K562 (cell line): Measurements from ENCODE around the gene POF1B. TPM values are rescaled to one million over a fixed set of nuclear protein-coding genes. Genes with fewer than 3 reads are reported as not detected.

Experiments used
- ATAC-seq: fragments of 200-7000 bp; cut with Tn5 transposase; 3 replicates; pipeline ENCODE4 v1.9.1; 2020; ENCODE audit warnings: moderate library complexity
- BruUV-seq: library from RNA; stranded (reverse); fragments of 400-500 nt; replicated peaks from 2 replicates; lab custom pipeline; 2021; lab: Mats Ljungman, UMichigan
- CTCF ChIA-PET: fragments of 300-600 bp; formaldehyde crosslinking; extraction: SDS; loops from one replicate; lab custom pipeline; 2021; ENCODE audit warnings: low intra/inter-chr PET ratio; lab: Yijun Ruan, JAX
- POLR2A ChIA-PET: fragments of 300-600, 350-650 bp; sonication (Branson Sonifier 250); formaldehyde crosslinking; extraction: SDS; loops from one replicate; lab custom pipeline; 2021; ENCODE audit warnings: antibody characterized with exemption, inconsistent platforms; lab: Yijun Ruan, JAX
- DNase-seq, 4 experiments: peaks; one replicate each; pipeline versions ENCODE4 v3.0.0 to v3.0.0-alpha.2; 2011 to 2018; ENCODE audit warnings: low spot score in 3 of 4, mixed read lengths in 3 of 4; ENCODE audit errors: extremely low read depth in 1 of 4
- FAIRE-seq: peaks from 2 replicates; lab custom pipeline; 2011; peaks lifted over from hg19 to GRCh38; lab: Jason Lieb, UNC
- H2AFZ ChIP-seq: 2 replicates; pipeline ENCODE4 v1.6.0; 2011; ENCODE audit warnings: low read depth, low read length, control low read depth, inconsistent platforms
- H3K27ac ChIP-seq: fragments of 200-600 bp; 3 replicates; pipeline ENCODE4 v1.8.0; 2011; ENCODE audit warnings: low read depth, mild to moderate bottlenecking, control low read depth, inconsistent platforms, low read length, moderate library complexity, mixed read lengths; ENCODE audit errors: extremely low read depth
- H3K27me3 ChIP-seq, 2 experiments: fragments of 300-600 bp in 1 of 2; 2 replicates in 1 of 2; 3 replicates in 1 of 2; pipeline versions ENCODE4 v1.6.0 to v1.8.0; 2011; ENCODE audit warnings: inconsistent platforms in 2 of 2, low read length in 2 of 2, mild to moderate bottlenecking in 1 of 2, mixed read lengths in 1 of 2, moderate library complexity in 1 of 2; ENCODE audit not compliant: control insufficient read depth in 2 of 2, insufficient read depth in 2 of 2
- H3K36me3 ChIP-seq: fragments of 300-600 bp; 3 replicates; pipeline ENCODE4 v1.8.0; 2011; ENCODE audit warnings: mild to moderate bottlenecking, low read length, inconsistent platforms; ENCODE audit not compliant: control insufficient read depth, insufficient read depth
- H3K4me1 ChIP-seq, 2 experiments: fragments of 200-600 bp in 1 of 2; replicated peaks in 1 of 2; 2 replicates in 1 of 2; 3 replicates in 1 of 2; pipeline versions ENCODE4 v1.5.1 to v1.8.0; 2011; ENCODE audit warnings: inconsistent platforms in 2 of 2, low read length in 2 of 2, mild to moderate bottlenecking in 1 of 2, mixed read lengths in 1 of 2, moderate library complexity in 1 of 2; ENCODE audit not compliant: control insufficient read depth in 2 of 2, insufficient read depth in 2 of 2
- H3K4me2 ChIP-seq: 2 replicates; pipeline ENCODE4 v1.6.1; 2011; ENCODE audit warnings: low read length, control low read depth, inconsistent platforms, mixed read lengths; ENCODE audit not compliant: insufficient read depth
- H3K4me3 ChIP-seq: fragments of 200-600 bp; sonication (generic), shearing (Covaris generic); 2 replicates; pipeline ENCODE4 v1.5.1; 2016; ENCODE audit warnings: control low read depth, inconsistent platforms
- H3K79me2 ChIP-seq: fragments of 200-600 bp; 3 replicates; pipeline ENCODE4 v1.8.0; 2011; ENCODE audit warnings: low read length, inconsistent platforms; ENCODE audit not compliant: control insufficient read depth, insufficient read depth
- H3K9ac ChIP-seq, 2 experiments: 2 replicates each; pipeline versions ENCODE4 v1.6.0 to v1.6.1; 2011; ENCODE audit warnings: low read depth in 2 of 2, low read length in 2 of 2, control low read depth in 1 of 2, inconsistent platforms in 1 of 2, mild to moderate bottlenecking in 1 of 2, mixed read lengths in 1 of 2; ENCODE audit not compliant: insufficient read depth in 1 of 2
- H3K9me1 ChIP-seq: one replicate; pipeline ENCODE4 v1.6.0; 2011; ENCODE audit warnings: inconsistent platforms, mild to moderate bottlenecking, low read length, moderate library complexity; ENCODE audit not compliant: control insufficient read depth, insufficient read depth
- H3K9me3 ChIP-seq: replicated peaks from 2 replicates; pipeline ENCODE4 v1.5.1; 2011; ENCODE audit warnings: low read depth, low read length, inconsistent platforms; ENCODE audit not compliant: control insufficient read depth, insufficient read depth
- H4K20me1 ChIP-seq: replicated peaks from 2 replicates; pipeline ENCODE4 v1.6.1; 2011; ENCODE audit warnings: low read length, inconsistent platforms, mixed read lengths; ENCODE audit not compliant: control insufficient read depth, insufficient read depth
- ATF1 ChIP-seq, 2 experiments: fragments of 450-650 bp in 1 of 2; IDR thresholded peaks; 2 replicates each; pipeline ENCODE4 v1.6.1; 2016; ENCODE audit warnings: missing compliant biosample characterization in 1 of 2, missing genetic modification characterization in 1 of 2
- ATF7 ChIP-seq: fragments of 450-650 bp; IDR thresholded peaks from 2 replicates; pipeline ENCODE4 v1.7.1; 2014; ENCODE audit warnings: mild to moderate bottlenecking, moderate library complexity
- BRF2 ChIP-seq: IDR thresholded peaks from 3 replicates; pipeline ENCODE4 v1.6.1; 2011; ENCODE audit warnings: borderline replicate concordance, mild to moderate bottlenecking; ENCODE audit not compliant: insufficient read length, insufficient read depth
- C11orf30 ChIP-seq: fragments of 450-650 bp; IDR thresholded peaks from 2 replicates; pipeline ENCODE4 v1.6.1; 2016; ENCODE audit warnings: low read depth, mild to moderate bottlenecking
- CBX5 ChIP-seq: IDR thresholded peaks from 2 replicates; pipeline ENCODE4 v1.6.1; 2014; ENCODE audit warnings: low read depth, borderline replicate concordance
- CREM ChIP-seq: IDR thresholded peaks from 2 replicates; pipeline ENCODE4 v1.6.1; 2014; ENCODE audit warnings: antibody characterized with exemption, low read depth
- NCOA6 ChIP-seq: fragments of 450-650 bp; IDR thresholded peaks from 2 replicates; pipeline ENCODE4 v1.6.1; 2017; ENCODE audit warnings: mild to moderate bottlenecking
- NFIC ChIP-seq: fragments of 450-650 bp; IDR thresholded peaks from 2 replicates; pipeline ENCODE4 v1.6.1; 2017; ENCODE audit warnings: mild to moderate bottlenecking, inconsistent platforms
- NRF1 ChIP-seq, 2 experiments: fragments of 450-650 bp; IDR thresholded peaks in 1 of 2; conservative IDR thresholded peaks in 1 of 2; 2 replicates each; pipeline ENCODE4 v1.6.1; 2014; ENCODE audit warnings: mild to moderate bottlenecking in 2 of 2
- PHF8 ChIP-seq: fragments of 200-600 bp; sonication (generic); IDR thresholded peaks from 2 replicates; pipeline ENCODE4 v1.6.1; 2012; ENCODE audit warnings: mixed run types, mild to moderate bottlenecking, inconsistent platforms, low read length, moderate library complexity, borderline replicate concordance
- POLR2G ChIP-seq: fragments of 200-400 bp; formaldehyde crosslinking; IDR thresholded peaks from 2 replicates; pipeline ENCODE4 v1.6.1; 2017; ENCODE audit warnings: low read depth, mild to moderate bottlenecking, antibody characterized with exemption, low read length, moderate library complexity
- RBFOX2 ChIP-seq: fragments of 200-400 bp; formaldehyde crosslinking; IDR thresholded peaks from 2 replicates; pipeline ENCODE4 v1.6.1; 2017; ENCODE audit warnings: low read depth, mild to moderate bottlenecking, low read length, moderate library complexity
- RCOR1 ChIP-seq, 2 experiments: IDR thresholded peaks; 2 replicates each; pipeline ENCODE4 v1.6.1; 2012; ENCODE audit warnings: low read depth in 2 of 2, low read length in 2 of 2, borderline replicate concordance in 1 of 2, improper control_type of control experiment in 1 of 2
- SRF ChIP-seq, 2 experiments: fragments of 250-450, 450-650 bp in 1 of 2; sonication (Bioruptor Pico) in 1 of 2; sonication (generic) in 1 of 2; formaldehyde crosslinking; IDR thresholded peaks; 2 replicates each; pipeline versions ENCODE4 v1.5.0 to v1.5.1; 2020 to 2022; ENCODE audit warnings: mild to moderate bottlenecking in 1 of 2, missing genetic modification reagents in 1 of 2
- TAF1 ChIP-seq: IDR thresholded peaks from 2 replicates; pipeline ENCODE4 v1.6.1; 2011; ENCODE audit warnings: mild to moderate bottlenecking, low read length, moderate library complexity; ENCODE audit not compliant: insufficient read depth, control insufficient read depth, severe bottlenecking; ENCODE audit errors: extremely low read depth
- TBP ChIP-seq: optimal IDR thresholded peaks from 2 replicates; pipeline ENCODE3; 2011; ENCODE audit warnings: low read depth, low read length, improper control_type of control experiment
- ZBTB7A ChIP-seq: IDR thresholded peaks from 2 replicates; pipeline ENCODE4 v1.6.1; 2011; ENCODE audit warnings: low read depth, mild to moderate bottlenecking, low read length, moderate library complexity, borderline replicate concordance; ENCODE audit not compliant: control insufficient read depth
- ZNF316 ChIP-seq: fragments of 450-650 bp; IDR thresholded peaks from 2 replicates; pipeline ENCODE4 v1.6.1; 2016
- ZNF830 ChIP-seq: fragments of 250-450 bp; sonication (Bioruptor Pico); IDR thresholded peaks from 2 replicates; pipeline ENCODE4 v1.5.0; 2021; ENCODE audit warnings: mild to moderate bottlenecking
- WGBS: fragments of 100-300 bp; shearing (Covaris generic); methylation state at CpG from one replicate; pipeline ENCODE4 v1.1.6; 2016; ENCODE audit warnings: low coverage, mixed read lengths; ENCODE audit not compliant: insufficient coverage; ENCODE audit errors: missing lambda C conversion rate; 5-methylcytosine and 5-hydroxymethylcytosine counted together
- in situ Hi-C: fragments of 300-500 bp; cut with MboI; formaldehyde crosslinking; loops from 4 replicates; pipeline ENCODE4 v1.15.0; 2018; ENCODE audit warnings: inconsistent platforms, mixed read lengths
- intact Hi-C: fragments of 100-400 bp; cut with micrococcal nuclease; formaldehyde crosslinking; loops from 2 replicates; pipeline ENCODE4 v1.14.2; 2022
- polyA plus RNA-seq, 8 experiments: library from polyadenylated mRNA; depleted of rRNA in 4 of 8; stranded (reverse) in 5 of 8; unstranded in 3 of 8; fragments of >200 nt; fragmentation: Nextera tagmentation in 2 of 8; fragmentation: Illumina TruSeq in 1 of 8; extraction: Ambion mirVana in 2 of 8; extraction: Trizol in 1 of 8; gene quantifications; 2 replicates each; pipeline versions ENCODE4 v1.2.1 to v1.2.3, GENCODE V29; 2011 to 2014; ENCODE audit warnings: inconsistent platforms in 1 of 8, missing spikeins in 1 of 8
- total RNA-seq, 7 experiments: library from RNA; depleted of rRNA in 6 of 7; stranded (reverse); fragments of >200 nt in 6 of 7; fragmentation: Illumina TruSeq in 2 of 7; extraction: Trizol in 2 of 7; gene quantifications; 2 replicates each; pipeline versions ENCODE4 v1.2.1 to v1.2.3, GENCODE V29; 2011 to 2021; ENCODE audit warnings: low replicate concordance in 1 of 7
- TF ChIP-seq, protein P1 (sequence below): fragments of 200-800 bp; sonication (Bioruptor generic); IDR thresholded peaks from 2 replicates; pipeline ENCODE4 v1.6.1; 2017; ENCODE audit warnings: missing genetic modification characterization, missing compliant biosample characterization

POF1B gene
- total and polyA plus RNA-seq, 9 of the 15 experiments (the other 6 are each of a cell fraction or from before 2014, with no cell fraction given) = 0.03 to 0.57 (median 0.07) TPM; not detected in 1

GRCh38 chrX:85243761-85244449 lies 135.6 kb downstream of the POF1B start, which contains the start of the genes SATL1 and ZNF711:
Gene SATL1 (minus strand): TSS chrX:85243779. CDS start chrX:85108968, 134,811 bp downstream.
Gene ZNF711 (plus strand): TSS chrX:85243991. CDS start chrX:85247573, 3,582 bp downstream.
- DNase-seq (peak; percentile 17 to 50 (median 22)), FAIRE-seq (no peak), ATAC-seq (peak; percentile 92)
- ChIA-PET CTCF (no interaction called here), POLR2A (interaction anchor here (0.6 kb wide), 1 partner anchor 715 kb away, joined by 3 read pairs; no protein-coding TSS in a partner anchor)
- H4K20me1 ChIP-seq = no peaks in the 10 kb centered on the region
- no peaks in the 10 kb centered on the region for H3K9me1 ChIP-seq
- H3K4me2 ChIP-seq = peak within 1 kb of the TSS; percentile 73
- intact Hi-C loops (no loop called here), in situ Hi-C loops (no loop called here)
- H3K27ac ChIP-seq = peak within 1 kb of the TSS; percentile 71
- TF ChIP-seq PHF8 = peak; percentile 26; the same call in 1 of the 2 replicates
- peak; percentile 80 for TF ChIP-seq RBFOX2
- TF ChIP-seq ZNF830 (CRISPR knock-in tag) = no peak
- TF ChIP-seq CREM = peak; percentile 55
- peak; percentile 45 for TF ChIP-seq ZNF316
- TF ChIP-seq ZBTB7A = peak; percentile 40; the same call in 1 of the 2 replicates
- no peak for TF ChIP-seq RCOR1 (IDR thresholded peaks at IDR 0.05; ENCODE audit: borderline replicate concordance in 1 of 2, low read depth in 2 of 2, low read length in 2 of 2)
- TF ChIP-seq NCOA6 = peak; percentile 70
- TF ChIP-seq, protein P1, sequence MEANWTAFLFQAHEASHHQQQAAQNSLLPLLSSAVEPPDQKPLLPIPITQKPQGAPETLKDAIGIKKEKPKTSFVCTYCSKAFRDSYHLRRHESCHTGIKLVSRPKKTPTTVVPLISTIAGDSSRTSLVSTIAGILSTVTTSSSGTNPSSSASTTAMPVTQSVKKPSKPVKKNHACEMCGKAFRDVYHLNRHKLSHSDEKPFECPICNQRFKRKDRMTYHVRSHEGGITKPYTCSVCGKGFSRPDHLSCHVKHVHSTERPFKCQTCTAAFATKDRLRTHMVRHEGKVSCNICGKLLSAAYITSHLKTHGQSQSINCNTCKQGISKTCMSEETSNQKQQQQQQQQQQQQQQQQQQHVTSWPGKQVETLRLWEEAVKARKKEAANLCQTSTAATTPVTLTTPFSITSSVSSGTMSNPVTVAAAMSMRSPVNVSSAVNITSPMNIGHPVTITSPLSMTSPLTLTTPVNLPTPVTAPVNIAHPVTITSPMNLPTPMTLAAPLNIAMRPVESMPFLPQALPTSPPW (CRISPR knock-in tag) = peak; percentile 30; the same call in 1 of the 2 replicates
- TF ChIP-seq SRF (CRISPR knock-in tag; IDR thresholded peaks at IDR 0.05) = no peak
- TF ChIP-seq BRF2 = no peak
- TF ChIP-seq NFIC = peak; percentile 15; the same call in 1 of the 2 replicates
- TF ChIP-seq C11orf30 = peak; percentile 24; the same call in 1 of the 2 replicates
- no peak for TF ChIP-seq ATF1 (CRISPR knock-in tag; IDR thresholded peaks at IDR 0.05)
- TF ChIP-seq ATF1 (tag; IDR thresholded peaks at IDR 0.05) = peak; percentile 46; the same call in 1 of the 2 replicates
- peak; percentile 27 for TF ChIP-seq TBP
- TF ChIP-seq POLR2G = peak; percentile 81
- TF ChIP-seq CBX5 = no peak
- peak; percentile 85 to 86 for TF ChIP-seq NRF1 (conservative IDR thresholded peaks at IDR 0.05 in 1 of 2, IDR thresholded peaks at IDR 0.05 in 1 of 2)
- TF ChIP-seq ATF7 = peak; percentile 70
- peak; percentile 2 for TF ChIP-seq TAF1
- no peaks in the 10 kb centered on the region for H3K27me3 ChIP-seq
- peaks cover 15% of the 10 kb centered on the region; the same call in 2 of the 3 replicates for H3K79me2 ChIP-seq
- peaks cover 0 to 4% of the 10 kb centered on the region in 2 experiments; a peak in 1 of 5 replicates for H3K4me1 ChIP-seq
- WGBS = 4% methylated on average over 6 of the region's 65 CpGs
- H2AFZ ChIP-seq = peak within 1 kb of the TSS; percentile 77
- H3K36me3 ChIP-seq = no peaks in the 10 kb centered on the region
- H3K9ac ChIP-seq = peak within 1 kb of the TSS; percentile 75 to 91
- peak within 1 kb of the TSS; percentile 50 for H3K4me3 ChIP-seq
- no TSS peak for BruUV-seq
- H3K9me3 ChIP-seq = no peaks in the 10 kb centered on the region
